DMS114 treated with DMSO at 0.1 percent for 48 hours (cell line): ENCODE measurements around the gene GIT1.

Experiments used
- DNase-seq: peaks from one replicate; lab custom pipeline; 2025; ENCODE audit not compliant: unreplicated experiment; lab: John Stamatoyannopoulos, UW

The GIT1 gene

DNA sequence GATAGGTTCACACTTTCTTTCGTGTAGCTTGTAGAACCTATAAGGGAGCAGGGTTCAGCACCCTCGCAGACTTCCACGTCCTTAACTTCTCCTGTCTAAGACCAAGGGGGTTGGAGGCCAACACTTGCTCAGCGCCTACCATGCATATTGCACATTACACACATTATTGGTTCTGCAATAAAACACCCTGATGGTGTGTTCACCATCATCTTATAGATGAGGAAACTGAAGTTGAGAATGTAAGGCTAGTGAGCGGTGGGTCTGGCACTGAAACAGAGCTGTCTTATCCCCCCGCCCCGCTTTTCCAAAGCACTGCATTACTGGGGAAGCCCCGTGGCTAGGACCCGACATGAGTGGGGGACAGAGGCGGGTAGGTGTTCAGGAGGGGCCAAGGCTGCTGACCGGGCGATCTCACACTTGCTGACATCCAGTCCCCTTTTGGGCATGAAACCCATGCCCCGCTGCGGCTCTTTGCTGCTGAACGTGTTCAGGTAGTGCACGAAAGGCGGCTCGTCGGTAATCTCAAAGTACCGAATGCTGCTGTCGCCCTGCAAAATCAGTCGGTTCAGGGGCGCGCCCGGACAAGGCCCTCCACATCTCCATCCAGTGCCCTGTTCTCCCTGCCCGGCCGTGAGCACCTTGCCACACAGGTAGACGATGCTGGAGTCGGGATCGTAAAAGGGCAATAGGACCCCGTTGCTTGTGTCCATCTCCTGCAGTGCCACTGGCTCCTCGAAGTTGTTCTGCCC, 27.0 kb upstream of the GIT1 start:
- no peak for DNase-seq

DNA sequence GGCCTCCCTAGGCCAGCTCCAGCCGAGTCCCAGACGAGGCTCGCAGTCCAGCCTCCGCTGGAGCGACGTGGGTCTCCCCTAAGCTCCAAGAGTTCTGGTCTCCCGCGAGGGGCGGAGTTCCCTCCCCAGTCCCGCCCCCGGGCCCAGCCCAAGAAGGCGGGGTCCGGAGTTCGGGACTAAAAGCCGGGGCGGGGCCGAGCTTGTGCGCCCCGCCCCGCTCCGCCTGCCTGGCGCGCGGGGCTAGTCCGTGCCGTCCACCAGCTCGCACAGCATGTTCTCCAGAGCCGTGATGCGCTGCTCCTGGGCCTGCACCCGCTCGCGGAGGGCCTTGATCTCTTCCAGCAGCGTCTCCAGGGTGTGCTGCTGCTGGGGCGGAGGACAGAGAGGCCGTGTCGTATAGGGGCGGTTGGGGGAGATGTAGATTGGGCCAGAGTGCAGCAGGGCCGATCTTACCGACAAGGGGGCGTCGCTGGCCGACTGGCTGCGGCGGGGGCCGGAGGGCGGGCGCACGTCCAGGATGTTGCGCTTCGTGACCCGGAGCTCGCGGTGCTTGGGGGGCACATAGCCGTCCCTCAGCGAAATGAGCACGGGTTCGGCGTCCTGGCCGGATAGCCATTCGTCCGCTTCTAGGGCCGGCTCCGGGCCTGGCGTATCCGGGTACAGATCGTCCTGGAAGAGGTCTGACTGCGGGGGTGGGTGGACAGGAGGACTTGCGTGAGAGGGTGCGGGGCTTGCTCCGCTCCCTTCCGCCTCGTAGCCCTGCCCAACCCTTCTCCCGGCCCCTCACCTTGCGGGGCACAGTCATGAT, 26.2 kb upstream of the GIT1 start:
- DNase-seq: peak; percentile 48

DNA sequence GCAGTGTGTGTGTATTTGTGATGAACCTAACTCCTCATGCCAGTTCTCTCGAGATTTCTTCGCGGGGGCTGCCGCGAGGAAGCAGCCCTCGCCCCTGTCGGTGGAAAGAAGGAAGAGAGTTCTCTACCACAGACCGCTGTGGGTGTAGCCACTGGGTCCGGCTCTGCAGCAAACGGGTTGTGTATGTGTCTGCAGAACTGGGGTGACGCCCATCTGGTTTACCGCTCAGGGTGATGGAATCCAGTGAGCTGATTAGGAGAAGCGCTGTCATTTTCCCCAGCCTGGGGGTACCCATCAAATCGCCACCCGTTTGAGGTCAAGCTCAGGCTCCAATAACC, 25.6 kb upstream of the GIT1 start:
- DNase-seq: no peak

DNA sequence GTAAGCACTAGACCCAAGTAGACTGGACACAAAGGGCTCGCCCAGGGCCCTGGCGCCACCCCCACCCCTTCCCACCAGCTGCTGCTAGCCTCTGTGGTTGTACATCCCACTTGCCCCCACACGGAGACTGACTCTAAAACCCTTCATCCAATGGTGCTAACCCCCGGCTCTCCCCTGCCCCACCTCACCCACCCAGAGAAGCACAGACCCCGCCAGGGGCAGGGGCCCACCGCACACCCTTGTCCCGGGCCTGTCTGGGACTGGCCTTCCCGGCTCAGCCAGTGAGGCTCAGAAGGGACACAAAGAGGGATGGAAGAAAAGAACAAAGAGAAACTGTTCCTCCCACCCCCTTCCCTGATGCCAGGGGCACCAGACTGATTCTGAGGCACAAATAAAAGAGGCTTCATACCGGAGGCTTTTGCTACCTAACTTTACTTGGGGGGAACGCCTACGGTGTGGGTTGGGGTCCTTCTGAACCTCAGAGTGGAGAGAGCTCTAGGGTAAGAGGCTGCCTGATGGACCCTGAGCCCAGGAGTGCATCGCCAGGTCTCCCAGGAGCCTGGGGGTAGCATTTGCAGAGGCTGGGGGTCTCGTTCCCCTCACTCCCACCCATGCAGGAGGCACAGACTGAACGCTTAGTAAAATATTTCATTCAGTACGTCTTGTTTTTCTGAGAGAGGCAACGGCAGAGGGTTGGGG, 25.1 kb upstream of the GIT1 start:
- DNase-seq: no peak

DNA sequence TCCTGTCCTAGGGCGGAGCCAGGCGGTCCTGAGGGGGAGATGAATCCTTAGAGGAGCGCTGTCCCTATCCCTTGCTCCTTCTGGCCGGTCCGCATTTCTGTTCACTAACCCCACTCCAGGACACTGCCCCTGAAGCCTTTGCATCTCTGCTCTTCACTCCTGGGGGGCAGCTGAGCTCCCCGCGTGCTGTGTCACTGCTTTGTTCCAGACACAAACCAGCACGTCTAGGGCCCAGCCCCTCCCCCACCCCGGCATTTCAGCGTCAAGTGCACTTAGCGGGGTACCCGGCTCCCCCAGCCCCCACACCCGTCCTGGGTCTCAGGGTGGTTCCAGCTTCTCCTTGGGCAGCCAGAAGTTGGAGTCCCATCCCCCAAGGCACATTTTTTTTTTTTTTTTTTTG, 24.4 kb upstream of the GIT1 start:
- DNase-seq: no peak

DNA sequence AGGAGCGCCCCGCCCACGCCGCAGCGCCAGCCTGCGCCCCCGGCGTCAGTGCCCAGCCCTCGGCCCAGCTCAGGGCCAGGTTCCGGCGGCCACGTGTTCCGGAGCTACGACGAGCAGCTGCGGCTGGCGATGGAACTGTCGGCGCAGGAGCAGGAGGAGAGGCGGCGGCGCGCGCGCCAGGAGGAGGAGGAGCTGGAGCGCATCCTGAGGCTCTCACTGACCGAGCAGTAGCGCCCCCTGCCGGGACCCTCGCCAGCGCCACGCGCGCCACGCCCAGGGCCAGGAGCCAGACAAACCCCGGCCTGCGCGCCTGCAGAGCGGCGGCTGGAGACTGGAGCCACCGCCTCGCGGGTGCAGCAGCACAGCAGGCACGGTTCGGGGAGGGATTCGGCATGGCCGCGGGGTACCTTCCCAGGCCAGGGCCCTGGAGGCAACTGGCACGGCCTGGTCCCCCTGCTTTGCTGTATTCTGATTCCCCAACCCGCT, 23.9 kb upstream of the GIT1 start:
- no peak for DNase-seq

DNA sequence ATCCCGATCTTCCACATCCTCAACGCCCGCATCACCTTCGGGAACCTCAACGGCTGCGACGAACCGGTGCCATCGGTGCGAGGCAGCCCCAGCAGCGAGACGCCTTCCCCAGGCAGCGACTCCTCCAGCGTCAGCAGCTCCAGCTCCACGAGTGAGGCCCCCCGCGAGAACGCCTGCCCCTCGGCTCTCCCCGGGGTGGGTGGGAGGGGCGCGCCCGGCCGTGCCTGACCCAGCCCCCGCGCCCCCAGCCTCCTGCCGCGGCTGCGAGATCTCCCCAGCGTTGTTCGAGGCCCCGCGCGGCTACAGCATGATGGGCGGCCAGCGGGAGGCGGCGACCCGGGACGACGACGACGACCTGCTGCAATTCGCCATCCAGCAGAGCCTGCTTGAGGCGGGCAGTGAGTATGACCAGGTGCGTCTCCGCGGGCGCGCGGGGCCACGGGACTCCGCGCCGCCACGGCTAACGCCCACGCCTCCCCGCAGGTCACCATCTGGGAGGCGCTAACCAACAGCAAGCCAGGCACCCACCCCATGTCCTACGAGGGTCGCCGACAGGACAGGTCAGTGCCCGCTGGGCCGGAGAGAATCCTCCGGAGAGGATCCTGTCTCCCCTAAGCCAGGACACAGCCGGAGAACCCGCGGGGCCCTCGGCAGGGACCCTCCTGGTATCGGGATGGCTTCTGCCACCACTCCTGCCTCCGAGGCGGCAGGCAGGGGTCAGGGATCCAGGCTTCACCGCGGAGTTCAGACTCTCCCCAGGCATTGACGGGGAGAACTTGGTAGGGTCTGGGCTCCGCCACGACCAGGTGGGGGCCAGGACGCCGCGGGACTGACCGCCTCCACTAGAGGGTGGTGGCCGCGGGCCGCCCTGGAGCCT, 23.2 kb upstream of the GIT1 start:
- no peak for DNase-seq

DNA sequence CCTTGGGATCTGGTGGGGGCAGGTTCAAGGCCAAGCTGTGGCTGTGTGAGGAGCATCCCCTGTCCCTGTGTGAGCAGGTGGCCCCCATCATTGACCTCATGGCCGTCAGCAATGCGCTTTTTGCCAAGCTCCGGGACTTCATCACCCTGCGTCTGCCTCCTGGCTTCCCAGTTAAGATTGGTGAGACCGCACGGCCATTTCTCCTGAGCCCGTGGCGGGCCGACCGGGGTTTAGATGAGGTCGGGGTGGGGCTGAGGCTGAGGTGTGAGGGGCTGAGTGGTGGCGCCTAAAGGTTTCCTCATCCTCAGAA, 22.6 kb upstream of the GIT1 start:
- no peak for DNase-seq

DNA sequence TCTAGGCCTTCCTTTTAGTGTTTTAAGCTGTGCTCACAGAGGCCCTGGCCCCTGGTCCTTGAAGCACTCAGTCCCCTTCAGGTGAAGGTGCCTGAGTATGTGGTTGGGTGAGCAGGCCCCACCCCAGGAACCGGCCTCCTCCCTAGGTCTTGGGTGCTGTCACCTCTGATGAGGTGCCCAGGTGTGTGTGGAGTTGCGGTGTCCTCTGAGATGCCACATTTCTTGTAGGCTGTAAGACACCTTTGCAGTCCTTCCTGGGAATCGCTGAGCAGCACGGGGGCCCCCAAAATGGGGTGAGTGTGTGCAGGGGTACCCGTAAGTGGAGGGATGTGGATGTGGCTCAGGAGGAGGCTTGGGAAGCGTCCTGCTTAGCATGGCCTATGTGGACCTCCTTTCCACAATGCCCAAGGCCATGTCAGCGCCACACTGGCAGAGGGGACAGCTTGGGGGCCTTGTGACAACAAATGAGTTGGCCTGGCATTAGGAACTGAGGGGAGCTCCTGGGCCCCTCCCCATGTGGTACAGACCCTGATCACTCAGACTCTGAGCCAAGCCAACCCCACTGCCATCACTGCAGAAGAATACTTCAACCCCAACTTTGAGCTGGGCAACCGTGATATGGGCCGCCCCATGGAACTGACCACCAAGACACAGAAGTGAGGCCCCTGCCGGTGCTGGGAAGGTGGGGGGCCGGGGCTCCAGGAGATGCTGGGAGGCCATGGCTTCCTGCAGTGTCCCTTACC, 22.1 kb upstream of the GIT1 start:
- DNase-seq: no peak

DNA sequence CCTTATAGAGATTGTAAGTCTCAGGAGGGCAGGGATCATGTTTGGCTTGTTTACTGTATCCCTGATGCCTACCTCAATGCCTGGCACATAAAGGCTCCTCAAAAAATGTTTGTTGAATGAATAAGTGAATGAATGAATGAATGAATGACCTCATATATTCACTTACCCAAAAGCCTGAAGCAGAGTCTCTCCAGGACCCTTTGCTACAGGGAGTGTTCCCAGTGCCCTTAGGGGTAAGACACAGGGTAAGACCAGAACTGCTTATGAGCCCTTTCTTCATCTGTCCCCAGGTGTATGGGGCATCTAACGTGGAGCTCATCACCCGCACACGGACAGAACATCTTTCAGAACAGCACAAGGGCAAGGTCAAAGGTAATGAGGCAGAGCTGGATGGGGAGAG, 20.9 kb upstream of the GIT1 start:
- no peak for DNase-seq

DNA sequence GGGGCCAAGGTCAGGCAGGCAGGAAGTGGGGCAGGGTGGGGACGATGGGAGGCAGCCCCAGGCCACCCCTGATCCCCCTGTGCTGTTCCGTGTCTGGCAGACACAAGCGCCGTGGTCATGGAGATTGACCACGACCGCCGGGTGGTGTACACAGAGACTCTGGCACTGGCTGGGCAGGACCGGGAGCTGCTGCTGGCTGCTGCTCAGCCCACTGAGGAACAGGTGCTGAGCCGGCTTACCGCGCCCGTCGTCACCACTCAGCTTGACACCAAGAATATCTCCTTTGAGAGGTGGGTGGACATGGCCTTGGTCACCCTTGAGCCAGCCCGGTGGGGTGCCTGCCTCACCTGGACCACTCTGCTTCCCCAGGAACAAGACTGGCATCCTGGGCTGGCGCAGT, 19.5 kb upstream of the GIT1 start:
- DNase-seq: no peak

DNA sequence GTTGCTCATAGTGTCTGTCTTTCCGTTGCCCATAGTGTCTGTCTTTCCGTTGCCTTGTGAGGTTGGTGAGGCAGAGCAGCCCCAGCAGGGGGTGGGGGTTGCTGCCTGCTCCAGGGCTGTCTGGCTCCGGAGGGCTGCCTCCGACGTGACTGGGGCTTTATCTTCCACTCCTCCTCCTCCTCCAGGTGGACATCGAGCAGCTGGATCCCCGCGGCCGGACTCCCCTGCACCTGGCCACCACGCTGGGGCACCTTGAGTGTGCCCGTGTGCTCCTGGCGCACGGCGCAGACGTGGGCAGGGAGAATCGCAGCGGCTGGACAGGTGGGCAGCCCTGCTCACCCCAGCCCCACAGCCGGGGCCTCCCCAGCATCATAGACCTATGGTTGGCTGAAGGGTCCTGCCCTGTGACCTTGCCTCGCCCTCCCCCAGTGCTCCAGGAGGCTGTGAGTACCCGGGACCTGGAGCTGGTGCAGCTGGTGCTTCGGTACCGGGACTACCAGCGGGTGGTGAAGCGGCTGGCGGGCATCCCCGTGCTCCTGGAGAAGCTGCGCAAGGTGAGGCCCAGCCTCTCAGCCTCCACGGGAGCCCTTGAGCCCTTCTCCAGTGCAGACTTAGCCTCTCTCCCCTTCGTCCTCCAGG, 18.2 kb upstream of the GIT1 start:
- DNase-seq: no peak

DNA sequence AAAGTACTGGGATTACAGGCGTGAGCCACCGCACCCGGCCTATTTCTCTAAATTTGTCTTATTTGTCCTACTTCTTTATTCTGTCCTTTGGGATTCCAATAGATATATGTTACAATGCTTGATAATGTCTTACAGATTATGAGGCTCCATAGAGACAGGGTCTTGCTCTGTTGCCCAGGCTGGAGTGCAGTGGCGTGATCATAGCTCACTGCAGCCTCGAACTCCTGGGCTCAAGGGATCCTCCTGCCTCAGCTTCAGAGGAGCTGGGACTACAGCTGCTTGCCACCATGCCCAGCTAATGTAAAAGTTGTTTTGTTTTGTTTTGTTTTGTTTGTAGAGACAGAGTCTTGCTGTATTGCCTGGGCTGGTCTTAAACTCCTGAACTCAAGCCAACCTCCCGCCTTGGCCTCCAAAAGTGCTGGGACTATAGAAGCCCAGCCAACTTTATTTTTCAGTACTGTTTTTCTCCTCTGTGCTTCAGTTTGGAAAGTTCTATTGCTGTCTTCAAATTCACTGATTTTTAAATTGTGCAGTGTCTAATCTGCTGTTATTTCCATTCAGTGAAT, 13.7 kb upstream of the GIT1 start:
- DNase-seq: no peak

DNA sequence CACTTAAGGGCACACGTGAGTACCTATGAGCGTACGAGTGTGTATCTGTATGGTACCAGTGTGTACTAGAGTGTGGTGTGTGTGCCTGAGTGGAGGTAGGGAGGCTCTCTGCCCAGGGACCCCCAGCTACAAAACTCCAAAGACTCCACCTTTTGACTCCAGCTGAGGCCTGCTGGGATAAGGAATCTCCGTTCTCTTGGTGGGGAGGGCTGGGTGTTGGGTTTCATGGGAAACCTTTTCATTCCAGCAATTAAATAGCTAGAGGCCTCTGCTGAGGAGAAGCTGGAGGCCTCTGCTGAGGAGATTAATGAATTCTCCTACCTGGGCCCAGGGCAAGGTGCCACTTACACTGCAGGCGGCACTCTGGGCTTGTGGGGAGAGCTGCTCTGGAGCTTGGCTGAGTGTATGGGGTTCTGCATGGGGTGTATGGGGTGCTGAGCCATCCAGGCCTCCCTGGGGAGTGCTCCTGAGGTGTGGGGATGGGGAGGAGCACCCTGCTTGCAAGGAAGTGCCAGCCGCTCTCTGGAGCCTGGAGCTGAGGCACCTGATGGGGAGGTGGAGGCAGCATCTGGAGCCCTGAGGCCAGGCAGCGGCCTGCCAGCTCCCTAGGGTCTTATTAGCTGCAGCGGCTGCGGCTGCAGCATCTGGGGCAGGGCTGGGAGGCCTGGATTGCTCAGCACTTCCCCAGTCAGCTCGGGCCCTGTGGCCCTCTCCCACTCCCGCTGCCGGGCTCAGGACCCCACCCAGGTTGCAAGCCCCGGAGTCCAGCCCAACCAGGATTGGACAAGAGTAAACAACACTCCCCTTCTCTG, 8.1 kb upstream of the GIT1 start:
- no peak for DNase-seq

DNA sequence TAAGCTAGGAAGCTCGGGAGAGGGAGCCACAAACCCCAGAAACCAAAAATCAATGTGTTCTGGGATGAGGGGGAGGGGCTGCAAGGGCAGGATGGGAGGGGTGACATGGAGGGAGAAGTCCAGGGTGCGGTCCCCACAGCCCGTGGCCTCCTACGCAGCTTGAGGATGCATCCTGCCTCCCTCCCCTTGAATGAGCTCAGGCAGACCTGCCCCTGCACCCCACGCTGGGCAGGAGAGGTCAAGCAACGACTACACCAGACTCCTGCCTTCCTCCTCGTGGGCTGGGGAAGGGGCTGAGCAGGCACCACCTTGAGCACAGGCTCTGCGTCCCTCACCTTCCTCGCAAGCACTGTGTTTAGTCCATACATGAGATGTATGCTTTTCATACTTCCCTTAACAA, 7.4 kb upstream of the GIT1 start:
- DNase-seq: no peak

DNA sequence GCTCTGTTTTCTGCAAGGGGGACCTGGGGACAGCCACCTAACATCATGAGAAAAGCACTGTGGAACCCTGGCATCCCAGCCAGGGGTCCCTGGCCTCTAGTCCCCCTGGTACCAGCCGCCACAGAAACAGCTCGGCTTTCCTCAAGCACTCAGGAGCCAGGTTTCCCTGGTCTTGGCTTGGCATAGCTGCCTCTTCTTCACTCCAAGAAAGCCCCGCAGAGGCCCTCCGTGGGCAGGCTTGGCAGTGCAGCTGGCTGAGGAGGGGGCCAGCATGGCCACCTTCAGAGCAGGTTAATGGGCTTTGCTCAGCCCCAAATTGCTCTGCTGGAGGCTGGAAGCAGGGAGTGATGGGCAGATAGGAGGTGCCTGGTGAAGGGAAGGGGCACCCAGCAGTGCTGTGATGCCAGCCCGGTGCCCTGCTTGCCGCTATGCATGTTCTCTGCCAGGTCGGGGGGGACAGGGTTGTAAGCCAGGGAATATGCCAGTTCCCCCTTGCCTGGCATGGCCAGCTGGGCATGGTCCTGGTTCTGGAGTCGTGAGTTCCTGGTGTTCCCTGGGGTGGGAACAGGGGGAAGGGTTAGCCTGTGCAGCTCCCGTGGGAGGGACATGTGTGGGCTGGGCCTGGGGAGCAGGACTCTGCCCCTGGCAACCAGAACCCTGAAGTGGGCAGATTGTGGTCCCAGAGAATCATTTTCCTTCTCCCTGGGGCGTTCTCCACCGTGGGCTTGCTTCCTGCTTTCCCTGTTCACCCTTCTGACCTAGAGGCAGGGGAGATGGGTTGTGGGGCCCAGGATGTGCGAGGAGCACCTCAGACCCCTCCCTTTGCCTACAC, 6.7 kb upstream of the GIT1 start:
- DNase-seq: no peak

DNA sequence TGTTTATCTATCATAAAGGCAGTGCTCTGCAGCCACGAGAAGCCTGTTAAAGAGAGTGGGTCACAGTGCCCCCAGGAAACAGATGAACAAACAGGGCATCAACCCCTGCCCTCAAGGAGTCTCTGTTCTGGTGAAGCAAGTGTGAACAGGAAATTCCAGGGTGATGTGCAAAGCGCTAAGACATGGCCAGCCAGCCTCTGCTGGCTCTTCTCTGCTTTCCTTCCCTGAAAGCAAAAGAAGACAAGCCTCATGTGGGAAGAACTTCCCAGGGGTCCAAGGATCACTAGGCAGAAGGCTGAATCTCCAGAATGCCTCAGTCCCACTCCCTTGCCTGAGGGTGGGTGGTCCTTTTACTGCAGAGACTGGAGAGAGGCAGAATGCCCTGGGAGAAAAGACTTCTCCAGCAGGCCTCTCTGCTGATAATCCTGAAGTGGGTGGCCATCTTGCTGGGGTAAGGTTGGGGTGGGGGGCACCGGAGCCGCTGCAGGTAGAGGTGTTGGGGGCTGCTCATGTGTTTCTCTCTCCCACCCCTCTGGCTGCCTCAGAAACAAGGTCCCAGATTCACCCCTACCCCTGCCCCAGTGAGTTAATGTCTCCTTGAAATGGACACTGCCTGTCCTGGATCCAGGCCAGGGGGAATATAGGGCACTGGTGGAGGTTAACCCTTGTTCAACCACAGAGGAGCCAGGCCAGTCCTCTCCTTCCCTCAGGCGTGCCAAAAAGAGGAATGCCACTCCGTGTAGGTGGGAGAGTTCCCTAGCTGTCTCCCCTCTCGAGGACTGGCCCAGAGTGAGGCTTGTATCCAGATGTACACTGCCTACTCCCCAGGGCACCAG, 5.9 kb upstream of the GIT1 start:
- no peak for DNase-seq
